ENCODE data around the gene SLC34A1. TPM values are rescaled to one million over a fixed set of nuclear protein-coding genes. Genes with fewer than 3 reads are reported as not detected.

SLC34A1 gene
- polyA plus RNA-seq, 3 donors, result not detected

GRCh38 chr5:177346820-177347219, 37.4 kb upstream of the SLC34A1 start:
- Histone ChIP-seq H3K27ac (ENCODE audit: low read depth in 1 of 2, low read length in 2 of 2) (no peak overlapping the region), H3K27me3 (ENCODE audit: control insufficient read depth in 2 of 2, insufficient read depth in 2 of 2, low read length in 2 of 2) (no peaks in the 10 kb centered on the region), H3K9me3 (replicated peaks in 1 of 2; ENCODE audit: control insufficient read depth in 1 of 2, insufficient read depth in 1 of 2, low read length in 2 of 2) (no peaks in the 10 kb centered on the region), H3K4me2 (replicated peaks; ENCODE audit: extremely low read depth, low read length, poor library complexity, severe bottlenecking) (no peak overlapping the region), H3K4me1 (ENCODE audit: control insufficient read depth in 1 of 2, insufficient read depth in 2 of 2, low read length in 2 of 2) (peaks cover 19 to 27% of the 10 kb centered on the region in 2 donors), H3K79me2 (ENCODE audit: insufficient read depth, low read length) (peaks cover 95% of the 10 kb centered on the region), H3K4me3 (replicated peaks in 1 of 3; ENCODE audit: low read depth in 2 of 3, low read length in 3 of 3) (no peak overlapping the region), H3K36me3 (replicated peaks in 1 of 2; ENCODE audit: control insufficient read depth in 1 of 2, insufficient read depth in 2 of 2, low read length in 2 of 2) (peaks cover 39 to 66% of the 10 kb centered on the region in 2 donors), H4K20me1 (ENCODE audit: insufficient read depth, low read length) (peaks cover 88% of the 10 kb centered on the region), H2AFZ (ENCODE audit: insufficient read depth, low read depth, low read length, poor library complexity, severe bottlenecking) (no peak overlapping the region), H3K9ac (ENCODE audit: insufficient read depth, low read length, poor library complexity, severe bottlenecking) (no peak overlapping the region)
- Mint-ChIP-seq H3K4me1 (peaks cover 29% of the 10 kb centered on the region), H3K36me3 (peaks cover 41 to 65% of the 10 kb centered on the region in 2 donors), H3K27me3 (ENCODE audit: low read depth in 3 of 3) (no peaks in the 10 kb centered on the region), H3K27ac (peak overlapping the region in 1 of 7 donors; percentile 18), H3K9me3 (no peaks in the 10 kb centered on the region), H3K4me3 (no peak overlapping the region)
- no peak for DNase-seq
- intact Hi-C loops (cut with micrococcal nuclease), result loop anchor here in 1 of 2 donors (5.0 kb wide), 1 partner anchor 35 kb away; the partner anchor contains the start of gene MXD3
- TF ChIP-seq, protein P1, sequence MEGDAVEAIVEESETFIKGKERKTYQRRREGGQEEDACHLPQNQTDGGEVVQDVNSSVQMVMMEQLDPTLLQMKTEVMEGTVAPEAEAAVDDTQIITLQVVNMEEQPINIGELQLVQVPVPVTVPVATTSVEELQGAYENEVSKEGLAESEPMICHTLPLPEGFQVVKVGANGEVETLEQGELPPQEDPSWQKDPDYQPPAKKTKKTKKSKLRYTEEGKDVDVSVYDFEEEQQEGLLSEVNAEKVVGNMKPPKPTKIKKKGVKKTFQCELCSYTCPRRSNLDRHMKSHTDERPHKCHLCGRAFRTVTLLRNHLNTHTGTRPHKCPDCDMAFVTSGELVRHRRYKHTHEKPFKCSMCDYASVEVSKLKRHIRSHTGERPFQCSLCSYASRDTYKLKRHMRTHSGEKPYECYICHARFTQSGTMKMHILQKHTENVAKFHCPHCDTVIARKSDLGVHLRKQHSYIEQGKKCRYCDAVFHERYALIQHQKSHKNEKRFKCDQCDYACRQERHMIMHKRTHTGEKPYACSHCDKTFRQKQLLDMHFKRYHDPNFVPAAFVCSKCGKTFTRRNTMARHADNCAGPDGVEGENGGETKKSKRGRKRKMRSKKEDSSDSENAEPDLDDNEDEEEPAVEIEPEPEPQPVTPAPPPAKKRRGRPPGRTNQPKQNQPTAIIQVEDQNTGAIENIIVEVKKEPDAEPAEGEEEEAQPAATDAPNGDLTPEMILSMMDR (IDR thresholded peaks at IDR 0.05), result no peak
- 95% methylated on average over 2 of the region's 4 CpGs for WGBS (ENCODE audit: insufficient coverage)

DNA sequence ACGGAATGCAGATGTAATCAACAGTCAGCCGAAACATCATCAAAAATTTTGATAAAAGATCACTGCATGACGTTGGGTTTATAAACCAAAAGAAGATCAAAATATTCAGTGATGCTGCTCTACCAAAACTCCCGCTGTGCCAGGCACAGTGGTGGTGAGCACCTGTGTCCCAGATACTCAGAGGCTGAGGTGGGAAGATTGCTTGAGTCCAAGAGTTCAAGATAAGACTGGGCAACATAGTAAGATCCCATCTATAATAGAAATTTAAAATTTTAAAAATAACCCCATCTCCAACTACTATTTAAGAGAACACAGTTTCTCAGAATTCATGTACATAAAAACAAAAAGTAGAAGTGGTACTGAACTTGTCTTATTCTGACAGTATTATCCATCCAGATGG, 36.5 kb upstream of the SLC34A1 start:
- TF ChIP-seq, protein P1 (IDR thresholded peaks at IDR 0.05), result no peak
- peaks cover 28 to 36% of the 10 kb centered on the region in 2 donors for H3K4me1 ChIP-seq (ENCODE audit: control insufficient read depth in 1 of 2, insufficient read depth in 2 of 2, low read length in 2 of 2)
- Mint-ChIP-seq H3K27ac (no peak overlapping the region), H3K36me3 (peaks cover 36 to 56% of the 10 kb centered on the region in 2 donors), H3K4me3 (no peak overlapping the region), H3K4me1 (peaks cover 37% of the 10 kb centered on the region), H3K9me3 (no peaks in the 10 kb centered on the region), H3K27me3 (ENCODE audit: low read depth in 3 of 3) (no peaks in the 10 kb centered on the region)
- no peak overlapping the region for H3K4me2 ChIP-seq (replicated peaks; ENCODE audit: extremely low read depth, low read length, poor library complexity, severe bottlenecking)
- peaks cover 79% of the 10 kb centered on the region for H4K20me1 ChIP-seq (ENCODE audit: insufficient read depth, low read length)
- peaks cover 92% of the 10 kb centered on the region for H3K79me2 ChIP-seq (ENCODE audit: insufficient read depth, low read length)
- no peaks in the 10 kb centered on the region for H3K27me3 ChIP-seq (ENCODE audit: control insufficient read depth in 2 of 2, insufficient read depth in 2 of 2, low read length in 2 of 2)
- H3K27ac ChIP-seq (ENCODE audit: low read depth in 1 of 2, low read length in 2 of 2), result no peak overlapping the region
- H2AFZ ChIP-seq (ENCODE audit: insufficient read depth, low read depth, low read length, poor library complexity, severe bottlenecking), result no peak overlapping the region
- DNase-seq, result no peak
- H3K9me3 ChIP-seq (replicated peaks in 1 of 2; ENCODE audit: control insufficient read depth in 1 of 2, insufficient read depth in 1 of 2, low read length in 2 of 2), result no peaks in the 10 kb centered on the region
- intact Hi-C loops (cut with micrococcal nuclease), result loop anchor here in 1 of 2 donors (5.0 kb wide), 1 partner anchor 35 kb away; the partner anchor contains the start of gene MXD3
- H3K36me3 ChIP-seq (replicated peaks in 1 of 2; ENCODE audit: control insufficient read depth in 1 of 2, insufficient read depth in 2 of 2, low read length in 2 of 2), result peaks cover 30 to 60% of the 10 kb centered on the region in 2 donors
- 87% methylated on average over 3 of the region's 4 CpGs for WGBS (ENCODE audit: insufficient coverage)
- no peak overlapping the region for H3K4me3 ChIP-seq (replicated peaks in 1 of 3; ENCODE audit: low read depth in 2 of 3, low read length in 3 of 3)
- no peak overlapping the region for H3K9ac ChIP-seq (ENCODE audit: insufficient read depth, low read length, poor library complexity, severe bottlenecking)

Data from CD14-positive monocyte (primary cell).